ENCODE results near the gene LTBP2. TPM values are rescaled to one million over a fixed set of nuclear protein-coding genes. Genes with fewer than 3 reads are reported as not detected.

Gene LTBP2
- total RNA-seq, 3 donors from 2014 or later (not counting 1 experiment from before 2014, with no cell fraction given) = 2.1 to 3.7 (median 3.0) TPM

GRCh38 chr14:74516451-74517160 is 95.4 kb downstream of the LTBP2 start:
- no peak overlapping the region for H3K4me3 Mint-ChIP-seq
- no peak for TF ChIP-seq CTCF (IDR thresholded peaks at IDR 0.05)

GRCh38 chr14:74515891-74516412 is 96.1 kb downstream of the LTBP2 start:
- 92% methylated on average over 5 of the region's 8 CpGs for WGBS (ENCODE audit: insufficient coverage)
- no peak overlapping the region for H3K27ac Mint-ChIP-seq
- Histone ChIP-seq H3K36me3 (ENCODE audit: control insufficient read depth, insufficient read depth, low read length) (no peaks in the 10 kb centered on the region), H3K4me3 (ENCODE audit: low read length) (no peak overlapping the region), H3K27ac (ENCODE audit: low read length) (no peak overlapping the region), H3K4me1 (ENCODE audit: control insufficient read depth, insufficient read depth, low read length) (peaks cover 9% of the 10 kb centered on the region), H3K9me3 (ENCODE audit: control insufficient read depth, insufficient read depth, low read length) (no peaks in the 10 kb centered on the region), H3K27me3 (ENCODE audit: control insufficient read depth, insufficient read depth, low read length) (no peaks in the 10 kb centered on the region)
- no peak for DNase-seq
- no peak overlapping the region for H3K4me3 Mint-ChIP-seq
- TF ChIP-seq CTCF (IDR thresholded peaks at IDR 0.05) = no peak
- H3K36me3 Mint-ChIP-seq = no peaks in the 10 kb centered on the region
- intact Hi-C loops (cut with micrococcal nuclease) = no loop called here
- no peak for ATAC-seq
- no peaks in the 10 kb centered on the region for H3K9me3 Mint-ChIP-seq
- H3K4me1 Mint-ChIP-seq = peaks cover 0 to 4% of the 10 kb centered on the region in 2 donors
- H3K27me3 Mint-ChIP-seq (ENCODE audit: low read depth in 2 of 2) = peaks cover 0 to 9% of the 10 kb centered on the region in 2 donors

More at GRCh38 chr14:74516451-74517160, 95.4 kb downstream of the LTBP2 start:
- Histone ChIP-seq H3K36me3 (ENCODE audit: control insufficient read depth, insufficient read depth, low read length) (no peaks in the 10 kb centered on the region), H3K27me3 (ENCODE audit: control insufficient read depth, insufficient read depth, low read length) (no peaks in the 10 kb centered on the region), H3K4me3 (ENCODE audit: low read length) (no peak overlapping the region), H3K9me3 (ENCODE audit: control insufficient read depth, insufficient read depth, low read length) (no peaks in the 10 kb centered on the region), H3K27ac (ENCODE audit: low read length) (no peak overlapping the region), H3K4me1 (ENCODE audit: control insufficient read depth, insufficient read depth, low read length) (peaks cover 9% of the 10 kb centered on the region)
- DNase-seq (no peak), ATAC-seq (no peak)
- 89% methylated on average over 11 of the region's 12 CpGs for WGBS (ENCODE audit: insufficient coverage)
- intact Hi-C loops (cut with micrococcal nuclease) = no loop called here
- Mint-ChIP-seq H3K27ac (no peak overlapping the region), H3K36me3 (no peaks in the 10 kb centered on the region), H3K27me3 (ENCODE audit: low read depth in 2 of 2) (peaks cover 0 to 9% of the 10 kb centered on the region in 2 donors), H3K4me1 (peaks cover 0 to 4% of the 10 kb centered on the region in 2 donors), H3K9me3 (no peaks in the 10 kb centered on the region)

GRCh38 chr14:74514471-74514941 is 97.5 kb downstream of the LTBP2 start:
- Mint-ChIP-seq H3K9me3 (no peaks in the 10 kb centered on the region), H3K4me3 (no peak overlapping the region), H3K36me3 (no peaks in the 10 kb centered on the region), H3K27ac (no peak overlapping the region), H3K4me1 (peaks cover 0 to 4% of the 10 kb centered on the region in 2 donors), H3K27me3 (ENCODE audit: low read depth in 2 of 2) (peaks cover 0 to 9% of the 10 kb centered on the region in 2 donors)
- ATAC-seq = no peak
- Histone ChIP-seq H3K27me3 (ENCODE audit: control insufficient read depth, insufficient read depth, low read length) (no peaks in the 10 kb centered on the region), H3K36me3 (ENCODE audit: control insufficient read depth, insufficient read depth, low read length) (no peaks in the 10 kb centered on the region), H3K4me1 (ENCODE audit: control insufficient read depth, insufficient read depth, low read length) (peaks cover 9% of the 10 kb centered on the region), H3K4me3 (ENCODE audit: low read length) (no peak overlapping the region), H3K9me3 (ENCODE audit: control insufficient read depth, insufficient read depth, low read length) (no peaks in the 10 kb centered on the region), H3K27ac (ENCODE audit: low read length) (no peak overlapping the region)
- no peak for DNase-seq
- intact Hi-C loops (cut with micrococcal nuclease) = no loop called here
- TF ChIP-seq CTCF (IDR thresholded peaks at IDR 0.05) = no peak
- WGBS (ENCODE audit: insufficient coverage) = 1% methylated on average over 12 of the region's 13 CpGs
